Breast epithelium (tissue), 3 donors: ENCODE measurements around the gene RSRC2.

Experiments used
- POLR2A ChIP-seq: fragments of 450-650 bp; IDR thresholded peaks from one replicate; pipeline ENCODE4 v1.6.1; 2016; ENCODE audit warnings: antibody characterized with exemption, mild to moderate bottlenecking, moderate library complexity
- TF ChIP-seq, protein P1 (sequence below), 3 donors: fragments of 450-650 bp; IDR thresholded peaks; one replicate each; pipeline ENCODE4 v1.5.1; 2016 to 2017; ENCODE audit warnings: antibody characterized with exemption in 3 of 3, mild to moderate bottlenecking in 3 of 3, moderate library complexity in 3 of 3

DNA sequence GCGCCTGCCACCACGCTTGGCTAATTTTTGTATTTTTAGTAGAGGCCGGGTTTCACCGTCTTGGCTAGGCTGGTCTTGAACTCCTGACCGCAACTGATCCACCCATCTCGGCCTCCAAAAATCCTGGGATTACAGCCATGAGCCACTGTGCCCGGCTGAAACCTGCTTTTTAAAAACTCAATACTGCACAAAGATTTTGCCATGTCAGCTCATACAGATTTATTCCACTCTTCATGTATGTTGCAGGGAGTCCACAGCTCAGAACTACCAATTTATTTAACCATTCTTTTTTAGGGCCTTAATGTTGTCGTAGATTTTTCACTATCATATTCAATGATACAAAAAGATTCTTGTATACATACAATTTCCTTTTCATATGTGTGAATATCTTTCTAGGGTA lies 46.0 kb downstream of the RSRC2 start:
- TF ChIP-seq, protein P1, sequence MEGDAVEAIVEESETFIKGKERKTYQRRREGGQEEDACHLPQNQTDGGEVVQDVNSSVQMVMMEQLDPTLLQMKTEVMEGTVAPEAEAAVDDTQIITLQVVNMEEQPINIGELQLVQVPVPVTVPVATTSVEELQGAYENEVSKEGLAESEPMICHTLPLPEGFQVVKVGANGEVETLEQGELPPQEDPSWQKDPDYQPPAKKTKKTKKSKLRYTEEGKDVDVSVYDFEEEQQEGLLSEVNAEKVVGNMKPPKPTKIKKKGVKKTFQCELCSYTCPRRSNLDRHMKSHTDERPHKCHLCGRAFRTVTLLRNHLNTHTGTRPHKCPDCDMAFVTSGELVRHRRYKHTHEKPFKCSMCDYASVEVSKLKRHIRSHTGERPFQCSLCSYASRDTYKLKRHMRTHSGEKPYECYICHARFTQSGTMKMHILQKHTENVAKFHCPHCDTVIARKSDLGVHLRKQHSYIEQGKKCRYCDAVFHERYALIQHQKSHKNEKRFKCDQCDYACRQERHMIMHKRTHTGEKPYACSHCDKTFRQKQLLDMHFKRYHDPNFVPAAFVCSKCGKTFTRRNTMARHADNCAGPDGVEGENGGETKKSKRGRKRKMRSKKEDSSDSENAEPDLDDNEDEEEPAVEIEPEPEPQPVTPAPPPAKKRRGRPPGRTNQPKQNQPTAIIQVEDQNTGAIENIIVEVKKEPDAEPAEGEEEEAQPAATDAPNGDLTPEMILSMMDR (IDR thresholded peaks at IDR 0.05) = no peak
- no peak for TF ChIP-seq POLR2A
